SK-N-SH treated with all-trans-retinoic acid at 6 μM for 48 hours (cell line): ENCODE results near the gene CBX7.

Experiments
- ATAC-seq: fragments of 200-7000 bp; cut with Tn5 transposase; 3 replicates; pipeline ENCODE4 v1.9.1; 2020; ENCODE audit warnings: mild to moderate bottlenecking, moderate library complexity
- BACH2 ChIP-seq: fragments of 250-450 bp; sonication (Bioruptor Pico); IDR thresholded peaks from 2 replicates; pipeline ENCODE4 v1.9.0; 2021; ENCODE audit warnings: mild to moderate bottlenecking, borderline replicate concordance
- CREB5 ChIP-seq: fragments of 250-450 bp; sonication (Bioruptor Pico); IDR thresholded peaks from 2 replicates; pipeline ENCODE4 v1.5.1; 2020; ENCODE audit warnings: low read depth, mild to moderate bottlenecking, moderate library complexity
- CSDC2 ChIP-seq: fragments of 250-450 bp; sonication (Bioruptor Pico); IDR thresholded peaks from 2 replicates; pipeline ENCODE4 v1.5.0; 2020; ENCODE audit warnings: mild to moderate bottlenecking, moderate library complexity
- ESRRG ChIP-seq: fragments of 250-450 bp; sonication (Bioruptor Pico); IDR thresholded peaks from 2 replicates; pipeline ENCODE4 v1.6.1; 2021; ENCODE audit warnings: mild to moderate bottlenecking
- GLIS3 ChIP-seq: fragments of 250-450 bp; sonication (Bioruptor Pico); IDR thresholded peaks from 2 replicates; pipeline ENCODE4 v1.5.0; 2020; ENCODE audit warnings: mild to moderate bottlenecking, moderate library complexity
- ISL1 ChIP-seq: fragments of 250-450 bp; sonication (Bioruptor Pico); IDR thresholded peaks from 2 replicates; pipeline ENCODE4 v2.1.2; 2022; ENCODE audit warnings: mild to moderate bottlenecking, moderate library complexity
- OSR1 ChIP-seq: fragments of 250-450 bp; sonication (Bioruptor Pico); IDR thresholded peaks from 2 replicates; pipeline ENCODE4 v1.8.0; 2022; ENCODE audit warnings: moderate library complexity, mild to moderate bottlenecking, inconsistent platforms
- POU6F1 ChIP-seq: fragments of 250-450 bp; sonication (Bioruptor Pico); IDR thresholded peaks from 2 replicates; pipeline ENCODE4 v1.8.0; 2021; ENCODE audit warnings: low read depth, mild to moderate bottlenecking, moderate library complexity, borderline replicate concordance
- PPARA ChIP-seq: fragments of 250-450 bp; sonication (Bioruptor Pico); IDR thresholded peaks from 2 replicates; pipeline ENCODE4 v1.5.0; 2020; ENCODE audit warnings: mild to moderate bottlenecking, borderline replicate concordance
- RARB ChIP-seq: fragments of 250-450 bp; sonication (Bioruptor Pico); IDR thresholded peaks from 2 replicates; pipeline ENCODE4 v1.8.0; 2021; ENCODE audit warnings: mild to moderate bottlenecking, moderate library complexity
- TCF4 ChIP-seq: fragments of 250-450 bp; sonication (Bioruptor Pico); IDR thresholded peaks from 2 replicates; pipeline ENCODE4 v1.8.0; 2021; ENCODE audit warnings: mild to moderate bottlenecking, moderate library complexity, borderline replicate concordance
- TOX ChIP-seq: fragments of 250-450 bp; sonication (Bioruptor Pico); IDR thresholded peaks from 2 replicates; pipeline ENCODE4 v1.8.0; 2021; ENCODE audit warnings: mild to moderate bottlenecking, moderate library complexity, borderline replicate concordance
- TSHZ2 ChIP-seq: fragments of 250-450 bp; sonication (Bioruptor Pico); IDR thresholded peaks from 2 replicates; pipeline ENCODE4 v1.5.0; 2020; ENCODE audit warnings: mild to moderate bottlenecking, moderate library complexity
- ZC3H10 ChIP-seq: fragments of 250-450 bp; sonication (Bioruptor Pico); IDR thresholded peaks from 2 replicates; pipeline ENCODE4 v1.5.1; 2021; ENCODE audit warnings: mild to moderate bottlenecking, moderate library complexity
- ZFP3 ChIP-seq: fragments of 250-450 bp; sonication (Bioruptor Pico); IDR thresholded peaks from 2 replicates; pipeline ENCODE4 v1.5.0; 2020; ENCODE audit warnings: mild to moderate bottlenecking, moderate library complexity
- ZFP30 ChIP-seq: fragments of 450-650 bp; formaldehyde crosslinking; IDR thresholded peaks from 2 replicates; pipeline ENCODE4 v1.5.0; 2022; ENCODE audit warnings: mild to moderate bottlenecking, moderate library complexity
- ZNF565 ChIP-seq: fragments of 450-650 bp; formaldehyde crosslinking; conservative IDR thresholded peaks from 2 replicates; pipeline ENCODE4 v1.5.0; 2020; ENCODE audit warnings: low read depth, mild to moderate bottlenecking, moderate library complexity
- ZNF70 ChIP-seq: fragments of 450-650 bp; formaldehyde crosslinking; IDR thresholded peaks from 2 replicates; pipeline ENCODE4 v1.5.0; 2020; ENCODE audit warnings: mild to moderate bottlenecking, moderate library complexity
- ZNF8 ChIP-seq: fragments of 450-650 bp; formaldehyde crosslinking; IDR thresholded peaks from 2 replicates; pipeline ENCODE4 v1.5.0; 2020; ENCODE audit warnings: mild to moderate bottlenecking, moderate library complexity
- TF ChIP-seq, protein P1 (sequence below): fragments of 250-450 bp; sonication (Bioruptor Pico); IDR thresholded peaks from 2 replicates; pipeline ENCODE4 v1.8.0; 2020; ENCODE audit warnings: mild to moderate bottlenecking, moderate library complexity, borderline replicate concordance

The CBX7 gene

GRCh38 chr22:39149915-39150847, 2.3 kb downstream of the CBX7 start (continued):
- no peak for TF ChIP-seq CREB5 (CRISPR knock-in tag)
- no peak for TF ChIP-seq GLIS3 (CRISPR knock-in tag)
- no peak for TF ChIP-seq CSDC2 (CRISPR knock-in tag)
- no peak for TF ChIP-seq RARB (CRISPR knock-in tag)
- TF ChIP-seq ZNF8 = no peak
- TF ChIP-seq BACH2 (CRISPR knock-in tag) = no peak

DNA sequence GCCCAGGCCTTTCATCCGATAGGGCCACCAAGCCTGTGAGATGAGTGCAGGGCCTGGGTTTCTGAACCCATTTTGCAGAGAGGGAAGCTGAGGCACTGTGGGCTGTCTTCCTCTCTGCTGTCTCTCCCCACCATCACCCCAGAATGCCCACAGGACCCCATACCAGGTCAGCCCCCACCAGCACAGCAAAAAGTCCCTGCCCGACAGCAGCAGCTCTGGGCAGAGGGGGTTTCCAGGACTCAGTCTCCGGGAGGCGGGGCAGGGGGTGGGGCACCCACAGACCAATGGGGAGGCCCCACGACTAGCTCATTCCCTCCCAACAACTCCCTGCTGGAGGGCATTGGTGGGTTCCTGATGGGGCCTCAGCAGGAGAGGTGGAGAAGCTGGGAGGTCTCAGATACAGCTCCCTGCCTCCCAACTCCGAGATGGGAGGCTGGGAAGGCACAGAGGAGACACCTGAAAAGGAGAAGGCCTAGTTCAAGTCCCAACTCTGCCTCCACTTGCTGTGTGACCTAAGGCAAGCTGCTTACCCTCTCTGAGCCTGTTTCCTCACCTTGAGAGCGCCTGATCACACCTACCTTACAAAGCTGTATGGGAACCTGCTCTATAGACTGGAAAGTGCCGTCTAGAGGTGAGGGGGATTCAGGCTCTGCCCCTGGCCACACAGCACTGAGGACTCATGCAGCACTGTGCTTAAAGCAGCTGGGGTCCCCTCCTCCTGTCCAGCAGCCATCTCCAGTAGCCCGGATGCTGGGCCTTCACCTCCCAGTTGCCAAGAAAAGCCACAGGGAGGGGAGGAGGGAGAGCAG, 3.5 kb downstream of the CBX7 start:
- no peak for ATAC-seq

DNA sequence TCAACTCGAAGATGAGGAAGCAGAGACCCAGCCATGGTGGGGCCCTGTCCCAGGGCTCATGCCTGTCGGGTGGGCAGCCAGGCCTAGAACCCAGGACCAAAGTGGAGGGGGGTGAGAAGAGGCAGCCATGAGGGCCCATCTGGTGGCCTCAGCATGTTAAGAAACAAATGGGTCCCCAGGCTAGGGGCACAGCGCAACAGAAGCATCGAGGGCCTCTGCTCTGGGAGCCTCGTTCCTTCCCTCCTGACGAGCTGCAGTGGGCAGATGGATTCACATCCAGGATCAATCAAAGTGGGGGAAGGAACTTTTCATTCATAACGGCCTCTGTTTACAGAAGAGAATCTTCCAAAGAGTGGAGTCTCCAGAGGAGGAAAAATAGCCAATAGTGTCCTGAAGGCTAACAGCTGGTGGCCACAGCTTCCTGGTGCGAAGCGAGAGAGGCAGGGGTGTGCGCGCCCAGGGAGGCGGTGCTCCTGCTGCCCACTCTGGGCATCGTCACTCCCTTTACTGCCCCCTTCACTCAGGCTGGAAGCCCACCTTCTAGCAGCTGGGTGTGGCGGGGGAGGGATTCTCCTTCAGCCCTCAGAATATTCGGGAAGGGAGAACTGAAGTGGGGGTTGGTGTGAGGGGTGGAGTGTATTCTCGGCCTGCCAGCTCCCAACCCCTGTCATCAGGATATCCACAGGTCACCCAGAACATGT, 4.3 kb downstream of the CBX7 start:
- no peak for ATAC-seq
- no peak for TF ChIP-seq GLIS3 (CRISPR knock-in tag)
- no peak for TF ChIP-seq ZFP3
- TF ChIP-seq TCF4 (CRISPR knock-in tag) = no peak
- no peak for TF ChIP-seq OSR1
- TF ChIP-seq ZNF8 = no peak
- TF ChIP-seq RARB (CRISPR knock-in tag) = no peak
- no peak for TF ChIP-seq POU6F1 (CRISPR knock-in tag)
- TF ChIP-seq ISL1 (CRISPR knock-in tag) = no peak
- no peak for TF ChIP-seq ZNF565 (CRISPR knock-in tag)

More for the DNA sequence above, 3.5 kb downstream of the CBX7 start:
- TF ChIP-seq PPARA (no peak), ZNF565 (CRISPR knock-in tag) (no peak), ZC3H10 (no peak), CREB5 (CRISPR knock-in tag) (no peak), ZFP30 (no peak), CSDC2 (CRISPR knock-in tag) (no peak), ISL1 (CRISPR knock-in tag) (no peak), ZNF70 (CRISPR knock-in tag) (no peak), TCF4 (CRISPR knock-in tag) (no peak), RARB (CRISPR knock-in tag) (no peak), TSHZ2 (CRISPR knock-in tag) (no peak), TOX (no peak), ESRRG (no peak)
- TF ChIP-seq, protein P1, sequence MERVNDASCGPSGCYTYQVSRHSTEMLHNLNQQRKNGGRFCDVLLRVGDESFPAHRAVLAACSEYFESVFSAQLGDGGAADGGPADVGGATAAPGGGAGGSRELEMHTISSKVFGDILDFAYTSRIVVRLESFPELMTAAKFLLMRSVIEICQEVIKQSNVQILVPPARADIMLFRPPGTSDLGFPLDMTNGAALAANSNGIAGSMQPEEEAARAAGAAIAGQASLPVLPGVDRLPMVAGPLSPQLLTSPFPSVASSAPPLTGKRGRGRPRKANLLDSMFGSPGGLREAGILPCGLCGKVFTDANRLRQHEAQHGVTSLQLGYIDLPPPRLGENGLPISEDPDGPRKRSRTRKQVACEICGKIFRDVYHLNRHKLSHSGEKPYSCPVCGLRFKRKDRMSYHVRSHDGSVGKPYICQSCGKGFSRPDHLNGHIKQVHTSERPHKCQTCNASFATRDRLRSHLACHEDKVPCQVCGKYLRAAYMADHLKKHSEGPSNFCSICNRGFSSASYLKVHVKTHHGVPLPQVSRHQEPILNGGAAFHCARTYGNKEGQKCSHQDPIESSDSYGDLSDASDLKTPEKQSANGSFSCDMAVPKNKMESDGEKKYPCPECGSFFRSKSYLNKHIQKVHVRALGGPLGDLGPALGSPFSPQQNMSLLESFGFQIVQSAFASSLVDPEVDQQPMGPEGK (CRISPR knock-in tag) = no peak
